DOHH2 (cell line): ENCODE measurements around the gene RBMXL2.

Source experiments
- EZH2phosphoT487 ChIP-seq: fragments of 200-600 bp; sonication (generic); IDR thresholded peaks from 2 replicates; pipeline ENCODE4 v1.6.1; 2017; ENCODE audit warnings: borderline replicate concordance, mild to moderate bottlenecking, antibody characterized with exemption, low read length, moderate library complexity, mixed read lengths
- TF ChIP-seq, protein P1 (sequence below): fragments of 200-600 bp; sonication (generic); IDR thresholded peaks from one replicate; pipeline ENCODE4 v1.5.1; 2014; ENCODE audit warnings: antibody characterized with exemption, mild to moderate bottlenecking, low read depth, low read length; ENCODE audit not compliant: poor library complexity, severe bottlenecking

DNA sequence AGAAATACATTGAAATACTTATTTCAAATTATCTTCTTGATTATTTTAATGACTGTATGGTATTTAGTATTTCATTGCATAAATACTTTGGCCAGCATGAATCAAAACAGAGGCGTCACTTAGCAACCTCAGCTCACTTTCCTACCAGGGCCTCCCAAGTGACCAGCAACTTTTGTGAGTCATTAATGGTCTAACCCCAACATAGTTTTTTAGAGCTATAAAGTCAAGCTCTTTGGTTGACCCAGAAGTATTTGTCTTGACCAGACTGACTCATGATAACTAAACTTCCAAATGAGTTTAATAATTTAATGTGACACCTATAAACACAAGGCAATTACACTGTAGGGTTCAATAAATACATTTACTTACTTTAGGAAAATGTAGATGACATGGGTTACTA, 27.9 kb upstream of the RBMXL2 start:
- TF ChIP-seq, protein P1, sequence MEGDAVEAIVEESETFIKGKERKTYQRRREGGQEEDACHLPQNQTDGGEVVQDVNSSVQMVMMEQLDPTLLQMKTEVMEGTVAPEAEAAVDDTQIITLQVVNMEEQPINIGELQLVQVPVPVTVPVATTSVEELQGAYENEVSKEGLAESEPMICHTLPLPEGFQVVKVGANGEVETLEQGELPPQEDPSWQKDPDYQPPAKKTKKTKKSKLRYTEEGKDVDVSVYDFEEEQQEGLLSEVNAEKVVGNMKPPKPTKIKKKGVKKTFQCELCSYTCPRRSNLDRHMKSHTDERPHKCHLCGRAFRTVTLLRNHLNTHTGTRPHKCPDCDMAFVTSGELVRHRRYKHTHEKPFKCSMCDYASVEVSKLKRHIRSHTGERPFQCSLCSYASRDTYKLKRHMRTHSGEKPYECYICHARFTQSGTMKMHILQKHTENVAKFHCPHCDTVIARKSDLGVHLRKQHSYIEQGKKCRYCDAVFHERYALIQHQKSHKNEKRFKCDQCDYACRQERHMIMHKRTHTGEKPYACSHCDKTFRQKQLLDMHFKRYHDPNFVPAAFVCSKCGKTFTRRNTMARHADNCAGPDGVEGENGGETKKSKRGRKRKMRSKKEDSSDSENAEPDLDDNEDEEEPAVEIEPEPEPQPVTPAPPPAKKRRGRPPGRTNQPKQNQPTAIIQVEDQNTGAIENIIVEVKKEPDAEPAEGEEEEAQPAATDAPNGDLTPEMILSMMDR = no peak
- TF ChIP-seq EZH2phosphoT487 = no peak
